ENCODE results near the gene DHX16.

DHX16 gene

GRCh38 chr6:30700340-30700739 lies 27.5 kb upstream of the DHX16 start:
- no peak for DNase-seq (ENCODE audit: low read depth, low spot score)

GRCh38 chr6:30696432-30696831 lies 23.6 kb upstream of the DHX16 start:
- H3K27ac ChIP-seq: no peak overlapping the region
- no peak for DNase-seq (ENCODE audit: low read depth, low spot score)

More at GRCh38 chr6:30700340-30700739, 27.5 kb upstream of the DHX16 start:
- peak overlapping the region; percentile 12 for H3K27ac ChIP-seq

- peak overlapping the region; percentile 98 for H3K27ac ChIP-seq
- DNase-seq (ENCODE audit: low read depth, low spot score): no peak
Observed at GRCh38 chr6:30691208-30691847, 18.5 kb upstream of the DHX16 start.

GRCh38 chr6:30690403-30691207 lies 17.8 kb upstream of the DHX16 start, which contains the start of gene NRM:
TSS of gene NRM (minus strand) at chr6:30690984. CDS start at chr6:30690974, 10 bp downstream.
- H3K27ac ChIP-seq: peak within 1 kb of the TSS; percentile 98
- peak; percentile 50 for DNase-seq (ENCODE audit: low read depth, low spot score)

- peak overlapping the region; percentile 98 for H3K27ac ChIP-seq
- no peak for DNase-seq (ENCODE audit: low read depth, low spot score)
Observed at GRCh38 chr6:30689985-30690384, 17.2 kb upstream of the DHX16 start.

- DNase-seq (ENCODE audit: low read depth, low spot score): no peak
Observed at GRCh38 chr6:30689022-30689865, 16.4 kb upstream of the DHX16 start.

GRCh38 chr6:30688569-30688968 lies 15.8 kb upstream of the DHX16 start:
- DNase-seq (ENCODE audit: low read depth, low spot score): no peak
- peak overlapping the region; percentile 98 for H3K27ac ChIP-seq

More at GRCh38 chr6:30689022-30689865, 16.4 kb upstream of the DHX16 start:
- H3K27ac ChIP-seq: peak overlapping the region; percentile 98

- no peak for DNase-seq (ENCODE audit: low read depth, low spot score)
- peak overlapping the region; percentile 98 for H3K27ac ChIP-seq
Observed at GRCh38 chr6:30687659-30688431, 15.0 kb upstream of the DHX16 start.

GRCh38 chr6:30686908-30687658 lies 14.3 kb upstream of the DHX16 start:
- peak; percentile 83 for DNase-seq (ENCODE audit: low read depth, low spot score)
- peak overlapping the region; percentile 98 for H3K27ac ChIP-seq

- H3K27ac ChIP-seq: peak within 1 kb of the TSS; percentile 98
- no peak for DNase-seq (ENCODE audit: low read depth, low spot score)
Observed at GRCh38 chr6:30686009-30686907, 13.5 kb upstream of the DHX16 start, which contains the start of gene PPP1R18. TSS of gene PPP1R18 (minus strand) at chr6:30686645. CDS start at chr6:30686018, 627 bp downstream.

- no peak for DNase-seq (ENCODE audit: low read depth, low spot score)
- peak overlapping the region; percentile 98 for H3K27ac ChIP-seq
Observed at GRCh38 chr6:30685157-30686008, 12.6 kb upstream of the DHX16 start.

- no peak for DNase-seq (ENCODE audit: low read depth, low spot score)
- peak overlapping the region; percentile 98 for H3K27ac ChIP-seq
Observed at GRCh38 chr6:30684386-30685156, 11.8 kb upstream of the DHX16 start.

- H3K27ac ChIP-seq: peak overlapping the region; percentile 98
- DNase-seq (ENCODE audit: low read depth, low spot score): no peak
Observed at GRCh38 chr6:30683980-30684338, 11.2 kb upstream of the DHX16 start.

- peak overlapping the region; percentile 98 for H3K27ac ChIP-seq
- DNase-seq (ENCODE audit: low read depth, low spot score): no peak
Observed at GRCh38 chr6:30683183-30683979, 10.6 kb upstream of the DHX16 start.
